ENCODE measurements around the gene MTMR3. TPM values are rescaled to one million over a fixed set of nuclear protein-coding genes. Genes with fewer than 3 reads are reported as not detected.
A peak's percentile ranks its signal among the peaks of the same experiment; 100 is the strongest.

The MTMR3 gene
- total RNA-seq, 1 donor from 2014 or later = 25.5 TPM

DNA sequence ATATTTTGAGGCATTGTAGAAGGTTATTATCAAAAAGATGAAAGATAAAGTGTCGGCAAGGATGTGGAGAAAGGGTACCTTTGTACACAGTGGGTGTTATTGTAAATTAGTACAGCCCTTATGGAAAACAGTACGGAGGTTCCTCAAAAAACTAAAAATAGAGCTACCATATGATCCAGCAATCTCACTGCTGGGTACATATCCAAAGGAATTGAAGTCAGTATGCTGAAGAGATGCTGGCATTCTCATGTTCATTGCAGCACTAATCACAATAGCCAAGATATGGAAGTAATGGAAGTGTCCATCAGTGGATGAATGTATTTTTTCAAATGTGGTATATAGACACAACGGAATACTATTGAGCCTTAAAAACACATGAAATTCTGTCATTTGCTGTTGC is 15.1 kb upstream of the MTMR3 start:
- no peak for DNase-seq (ENCODE audit: extremely low read depth, low read depth, low spot score)

DNA sequence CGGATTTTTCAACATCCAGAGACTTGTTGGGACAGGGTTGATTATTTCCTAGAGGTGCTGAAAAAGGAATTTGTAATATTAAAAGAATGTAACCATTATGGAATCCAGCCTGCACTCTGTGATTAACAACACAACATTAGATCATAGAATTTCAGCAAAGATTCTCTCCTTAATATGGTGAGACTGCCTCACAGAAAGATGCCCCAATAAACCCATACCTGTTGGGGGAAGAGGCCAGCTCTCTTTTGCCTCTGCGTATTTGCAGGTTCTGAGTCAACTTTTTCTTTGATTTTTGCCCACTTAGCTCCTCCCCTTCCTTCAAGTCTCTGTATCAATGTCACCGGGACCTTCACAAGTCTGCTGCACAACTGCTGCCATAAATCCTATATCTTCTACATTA is 12.4 kb upstream of the MTMR3 start:
- DNase-seq (ENCODE audit: extremely low read depth, low read depth, low spot score) = no peak

DNA sequence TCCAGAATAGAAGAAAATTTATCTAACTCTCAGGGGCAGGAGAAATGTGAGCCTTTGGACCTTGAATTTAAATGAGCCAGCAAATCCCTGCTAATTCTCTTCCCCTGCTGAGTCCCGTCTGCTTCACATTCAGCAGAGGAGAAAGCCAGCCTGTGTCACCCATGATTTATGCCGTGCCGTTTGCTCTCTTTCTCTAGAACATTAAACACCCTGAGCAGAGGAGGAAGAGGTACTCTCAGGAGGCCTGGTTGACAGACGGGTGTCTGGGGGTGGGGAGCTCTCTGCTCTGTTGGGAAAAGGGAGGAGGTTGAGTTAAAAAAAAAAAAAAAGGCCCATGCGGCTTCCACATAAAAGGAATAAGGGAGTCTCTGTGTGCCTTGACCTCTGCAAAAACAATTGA is 11.3 kb upstream of the MTMR3 start:
- no peak for DNase-seq (ENCODE audit: extremely low read depth, low read depth, low spot score)

- DNase-seq (ENCODE audit: extremely low read depth, low read depth, low spot score) = no peak
These were observed 10.7 kb upstream of the MTMR3 start for GRCh38 chr22:29872144-29872893.

DNA sequence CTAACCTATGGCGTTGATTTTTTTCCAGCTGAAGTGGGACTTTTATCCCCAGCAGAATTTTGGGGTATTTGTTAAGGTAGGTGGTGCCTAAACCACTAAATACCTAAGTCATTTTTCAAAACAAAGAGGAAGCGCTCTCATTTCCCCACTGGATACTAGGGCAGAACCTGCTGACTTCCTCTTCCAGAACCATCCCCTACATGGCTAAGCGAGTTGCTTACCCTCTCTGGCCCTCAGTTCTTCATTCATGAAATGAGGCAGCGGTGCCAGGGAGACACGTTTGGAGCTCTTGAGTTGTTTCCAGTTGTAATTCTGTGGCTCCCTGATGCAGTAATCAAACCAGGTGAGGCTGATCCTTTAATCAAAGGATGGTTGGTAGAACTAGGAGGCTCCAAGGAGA is 10.0 kb upstream of the MTMR3 start:
- DNase-seq (ENCODE audit: extremely low read depth, low read depth, low spot score) = no peak

DNA sequence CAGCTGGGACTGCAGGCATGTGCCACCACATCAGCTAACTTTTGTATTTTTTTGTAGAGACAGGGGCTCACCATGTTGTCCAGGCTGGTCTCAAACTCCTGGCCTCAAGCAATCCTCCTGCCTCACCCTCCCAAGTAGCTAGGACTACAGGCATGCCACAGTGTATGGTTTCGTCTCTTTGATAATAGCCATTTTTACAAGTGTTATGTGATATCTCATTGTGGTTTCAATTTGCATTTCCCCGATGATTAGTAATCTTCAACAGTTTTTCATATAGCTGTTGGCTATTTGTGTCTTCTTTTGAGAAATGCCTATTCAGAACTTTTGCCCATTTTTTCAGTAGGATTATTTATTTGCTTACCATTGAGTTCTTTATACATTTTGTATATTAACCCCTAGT is 9.0 kb upstream of the MTMR3 start:
- DNase-seq (ENCODE audit: extremely low read depth, low read depth, low spot score) = no peak

DNA sequence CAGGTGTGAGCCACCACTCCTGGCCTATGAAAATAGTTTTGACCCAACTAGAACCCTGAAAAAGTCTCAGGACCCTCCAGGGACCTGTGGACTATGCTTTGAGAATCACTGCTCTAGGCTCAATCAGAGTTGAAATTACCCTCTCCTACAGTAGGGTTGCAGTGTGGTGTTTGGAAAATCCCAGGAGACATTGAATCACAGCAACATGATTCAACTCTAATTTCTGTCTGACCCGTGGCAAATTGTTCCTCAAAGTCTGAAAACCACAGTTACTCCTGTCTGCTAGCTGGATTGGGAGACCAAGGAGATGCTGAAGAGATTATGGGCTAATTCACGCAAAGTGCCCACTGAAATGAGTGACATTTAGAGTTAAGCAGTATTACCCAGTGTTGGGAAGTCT is 5.4 kb upstream of the MTMR3 start:
- no peak for DNase-seq (ENCODE audit: extremely low read depth, low read depth, low spot score)

DNA sequence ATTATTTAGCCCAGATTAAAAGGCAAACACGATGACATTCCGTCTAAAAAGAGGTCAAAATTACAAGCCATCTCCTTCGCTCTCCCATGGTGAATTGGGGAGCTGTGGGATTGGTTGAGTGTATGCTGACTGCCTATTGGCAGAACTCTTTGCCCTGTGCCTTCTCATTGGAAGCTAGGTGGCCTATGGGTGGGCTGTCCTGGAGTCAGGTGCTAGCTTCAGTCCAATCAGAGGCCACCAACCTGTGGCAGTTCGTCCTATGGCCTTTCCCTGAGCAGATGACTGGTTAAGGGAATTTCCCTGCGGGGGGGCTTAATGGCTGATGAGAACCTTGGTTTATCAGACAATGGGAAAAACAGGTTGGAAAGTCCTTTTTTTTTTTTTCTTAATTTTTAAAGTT is 3.2 kb upstream of the MTMR3 start:
- no peak for DNase-seq (ENCODE audit: extremely low read depth, low read depth, low spot score)

DNA sequence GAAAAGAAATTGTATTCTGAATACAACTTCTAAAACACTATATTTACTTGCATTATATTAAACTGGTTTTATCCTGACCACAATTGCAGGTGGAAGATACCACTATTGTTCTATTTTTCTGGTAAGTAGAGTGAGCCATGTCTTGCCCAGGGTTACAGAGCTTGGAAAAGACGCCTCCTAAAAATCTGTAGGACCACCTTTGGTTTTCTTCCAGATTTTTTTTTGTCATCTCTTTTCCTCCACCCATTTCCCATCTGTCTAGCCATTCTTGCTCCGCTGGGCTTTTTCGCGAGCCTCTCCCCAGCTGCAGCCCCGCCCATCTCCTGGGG is 294 bp upstream of the MTMR3 start:
- DNase-seq (ENCODE audit: extremely low read depth, low read depth, low spot score) = no peak

DNA sequence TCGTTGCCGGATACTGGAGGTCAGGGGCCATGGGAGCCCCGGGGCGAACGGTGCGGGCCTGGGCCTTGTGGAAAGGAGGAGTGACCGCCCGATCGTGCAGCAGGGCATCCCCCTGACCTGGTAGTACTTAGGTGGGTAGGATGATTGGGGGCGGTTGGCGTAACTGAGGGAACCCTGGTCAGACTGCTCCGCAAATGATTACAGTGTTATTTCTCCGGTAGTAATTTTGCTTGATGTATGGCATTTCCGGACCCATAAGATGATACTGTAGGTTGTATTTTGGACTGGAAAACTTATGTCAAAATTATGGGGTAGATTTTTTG is 762 bp downstream of the MTMR3 start:
- DNase-seq (ENCODE audit: extremely low read depth, low read depth, low spot score) = no peak

DNA sequence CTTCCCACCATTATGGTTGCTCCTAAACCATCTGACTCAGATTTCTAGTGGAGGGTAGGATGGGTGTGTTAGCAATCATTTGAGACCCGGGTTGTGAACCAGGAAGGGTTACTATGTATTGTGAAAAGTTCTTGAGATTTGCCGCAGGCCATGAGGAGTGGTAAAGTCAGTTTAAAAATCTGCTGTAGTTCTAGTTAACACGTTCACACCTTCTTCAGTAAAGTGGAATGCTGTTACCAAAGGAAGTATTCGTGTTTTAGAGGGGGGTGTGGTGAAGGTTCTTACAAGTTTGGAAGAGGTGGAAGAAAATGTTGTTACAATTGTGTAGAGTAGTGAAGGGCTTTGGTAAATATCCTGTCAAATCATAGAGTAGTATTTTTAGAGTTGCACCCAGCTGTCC is 2.6 kb downstream of the MTMR3 start:
- DNase-seq (ENCODE audit: extremely low read depth, low read depth, low spot score) = no peak

- no peak for DNase-seq (ENCODE audit: extremely low read depth, low read depth, low spot score)
These were observed 3.6 kb downstream of the MTMR3 start for GRCh38 chr22:29886596-29886995.

- DNase-seq (ENCODE audit: extremely low read depth, low read depth, low spot score) = no peak
These were observed 4.4 kb downstream of the MTMR3 start for GRCh38 chr22:29887358-29887757.

DNA sequence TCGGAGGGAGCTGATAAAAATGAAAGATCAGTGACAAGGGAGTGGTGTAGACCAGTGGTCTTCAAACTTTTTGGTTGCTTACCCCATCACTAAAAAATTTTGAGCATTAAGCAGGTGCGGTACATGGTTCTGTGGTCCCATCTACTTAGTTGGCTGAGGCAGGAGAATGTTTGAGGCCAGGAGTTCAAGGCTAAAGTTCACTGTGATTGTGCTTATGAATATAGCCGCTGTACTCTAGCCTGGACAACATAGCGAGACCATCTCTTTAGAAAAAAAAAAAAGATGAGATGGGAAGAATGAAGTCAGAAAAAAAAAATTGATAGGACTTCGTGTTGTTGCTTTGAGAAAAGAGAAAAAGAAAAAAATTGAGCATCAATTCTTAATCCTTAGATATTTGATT is 7.8 kb downstream of the MTMR3 start:
- no peak for DNase-seq (ENCODE audit: extremely low read depth, low read depth, low spot score)

- DNase-seq (ENCODE audit: extremely low read depth, low read depth, low spot score) = no peak
These were observed 9.6 kb downstream of the MTMR3 start for GRCh38 chr22:29892315-29893156.

DNA sequence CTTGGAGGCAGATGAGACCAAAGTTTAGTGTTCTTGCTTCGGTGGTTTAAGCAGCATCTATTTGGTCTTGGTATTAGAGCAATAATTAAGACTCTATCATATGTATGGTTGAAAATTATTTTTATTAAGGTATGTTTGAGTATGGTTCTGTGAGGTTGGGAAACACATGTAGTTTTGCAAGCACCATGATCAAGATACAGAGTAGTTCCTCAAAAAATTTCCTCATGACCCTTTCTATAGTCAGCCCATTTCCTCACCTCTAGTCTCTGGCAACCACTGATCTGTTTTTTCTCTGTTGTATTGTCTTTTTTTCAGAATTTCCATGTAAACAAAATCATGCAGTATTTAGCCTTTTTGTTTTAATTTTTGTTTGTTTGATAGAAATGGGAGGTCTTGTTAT is 18.4 kb downstream of the MTMR3 start:
- DNase-seq (ENCODE audit: extremely low read depth, low read depth, low spot score) = no peak

GRCh38 chr22:29903371-29903770 is 20.4 kb downstream of the MTMR3 start:
- no peak for DNase-seq (ENCODE audit: extremely low read depth, low read depth, low spot score)

GRCh38 chr22:29904020-29904419 is 21.0 kb downstream of the MTMR3 start:
- no peak for DNase-seq (ENCODE audit: extremely low read depth, low read depth, low spot score)

DNA sequence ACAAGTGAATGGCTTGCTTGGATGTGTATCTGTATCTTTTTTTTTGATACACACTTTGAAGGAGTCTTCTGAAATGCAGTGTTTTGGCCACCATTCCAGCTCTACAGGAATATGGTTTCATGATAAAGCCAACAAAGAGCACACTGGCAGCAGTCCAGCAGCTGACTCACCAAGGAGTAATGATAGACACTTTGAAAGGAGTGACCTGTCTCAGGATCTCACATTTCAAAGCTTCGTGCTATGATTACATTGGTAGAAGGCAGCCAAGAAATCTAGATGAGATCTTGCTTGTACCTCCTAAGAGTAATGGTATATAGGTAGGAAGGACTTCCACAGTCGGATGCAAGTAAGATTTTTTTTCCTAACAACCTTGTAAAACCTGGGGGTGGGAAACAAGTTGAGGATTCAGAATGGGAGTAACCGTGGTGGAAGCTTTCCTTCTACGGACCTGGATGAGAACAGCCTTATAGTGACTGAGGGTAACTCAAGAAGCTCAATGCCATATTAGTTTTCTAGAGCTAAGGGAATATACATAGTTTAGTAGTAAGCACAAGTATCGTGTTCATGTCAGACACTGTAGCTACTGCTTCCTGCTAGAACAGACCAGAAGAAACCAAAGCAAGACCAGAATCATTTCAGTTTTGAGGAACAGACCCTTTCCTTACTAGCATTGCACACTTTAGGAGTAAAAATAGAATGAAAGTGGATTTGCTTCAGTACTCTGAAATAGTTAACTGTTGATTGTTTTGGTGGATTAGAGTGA is 25.0 kb downstream of the MTMR3 start:
- peak; percentile 85 for DNase-seq (ENCODE audit: extremely low read depth, low read depth, low spot score)

GRCh38 chr22:29912141-29912540 is 29.2 kb downstream of the MTMR3 start:
- no peak for DNase-seq (ENCODE audit: extremely low read depth, low read depth, low spot score)

DNA sequence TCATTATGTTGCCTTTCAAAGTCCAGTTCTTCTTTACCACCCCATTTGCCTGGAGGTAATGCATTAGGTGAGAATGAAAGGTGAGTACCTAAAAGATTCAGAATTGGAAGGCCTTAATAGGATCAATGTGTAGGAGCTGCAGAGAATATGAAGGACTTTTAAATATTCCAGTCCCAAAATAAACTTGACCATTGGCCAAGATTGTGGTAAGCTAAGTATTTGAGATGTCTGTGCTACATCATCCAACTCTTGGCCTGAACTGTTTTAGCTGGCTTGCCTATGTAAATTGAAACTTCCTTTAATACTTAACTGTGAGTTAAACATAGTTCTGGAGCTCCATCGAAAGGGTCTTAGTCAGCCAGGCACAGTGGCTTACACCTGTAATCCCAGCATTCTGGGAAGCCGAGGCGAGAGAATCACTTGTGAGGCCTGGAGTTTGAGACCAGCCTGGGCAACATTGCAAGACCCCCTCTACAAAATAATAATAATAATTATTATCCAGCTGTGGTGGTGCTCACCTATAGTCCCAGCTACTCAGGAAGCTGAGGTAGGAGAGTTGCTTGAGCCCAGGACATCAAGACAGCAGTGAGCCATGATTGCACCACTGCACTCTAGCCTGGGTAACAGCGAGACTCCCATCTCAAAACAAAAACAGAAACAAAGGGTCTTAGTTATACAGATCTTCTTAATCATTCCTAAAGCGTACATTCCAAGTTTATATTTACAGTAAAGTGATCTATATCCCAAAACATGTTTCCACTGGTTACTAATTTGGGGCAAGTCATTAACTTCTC is 29.8 kb downstream of the MTMR3 start:
- DNase-seq (ENCODE audit: extremely low read depth, low read depth, low spot score) = no peak
